Trophoblast cell (in vitro differentiated cells and primary cell): ENCODE measurements around the gene IL18R1.

Experiments
- DNase-seq, 2 donors: peaks; one replicate each; pipeline ENCODE4 v3.0.0-alpha.2; 2016
- H2AFZ ChIP-seq: 2 replicates; pipeline ENCODE4 v1.6.1; 2013; ENCODE audit warnings: low read length, moderate library complexity, mild to moderate bottlenecking; ENCODE audit not compliant: insufficient read depth, poor library complexity
- H2AK5ac ChIP-seq: 2 replicates; pipeline ENCODE4 v1.6.1; 2013; ENCODE audit warnings: mild to moderate bottlenecking, low read length
- H2BK120ac ChIP-seq: 2 replicates; pipeline ENCODE4 v1.6.1; 2013; ENCODE audit warnings: low read length, mild to moderate bottlenecking, moderate library complexity; ENCODE audit not compliant: insufficient read depth, poor library complexity
- H2BK12ac ChIP-seq: 2 replicates; pipeline ENCODE4 v1.6.1; 2013; ENCODE audit warnings: mild to moderate bottlenecking, low read length, moderate library complexity
- H2BK5ac ChIP-seq: 2 replicates; pipeline ENCODE4 v1.6.1; 2013; ENCODE audit warnings: low read length, low read depth, moderate library complexity, mild to moderate bottlenecking; ENCODE audit not compliant: poor library complexity
- H3K14ac ChIP-seq: 2 replicates; pipeline ENCODE4 v1.6.1; 2013; ENCODE audit warnings: mild to moderate bottlenecking, low read length
- H3K18ac ChIP-seq: 2 replicates; pipeline ENCODE4 v1.6.1; 2013; ENCODE audit warnings: mild to moderate bottlenecking, low read length
- H3K23ac ChIP-seq: 2 replicates; pipeline ENCODE4 v1.6.1; 2013; ENCODE audit warnings: low read length
- H3K27ac ChIP-seq: 2 replicates; pipeline ENCODE4 v1.5.1; 2013; ENCODE audit warnings: low read depth, mild to moderate bottlenecking, inconsistent platforms, low read length, moderate library complexity
- H3K27me3 ChIP-seq: 2 replicates; pipeline ENCODE4 v1.6.1; 2013; ENCODE audit warnings: inconsistent platforms, mild to moderate bottlenecking, low read length, moderate library complexity; ENCODE audit not compliant: insufficient read depth
- H3K36me3 ChIP-seq, 2 experiments: 1 replicate in 1 of 2; 2 replicates in 1 of 2; pipeline ENCODE4 v1.6.1; 2013; ENCODE audit warnings: low read length in 2 of 2, mild to moderate bottlenecking in 2 of 2, moderate library complexity in 1 of 2; ENCODE audit not compliant: insufficient read depth in 2 of 2, control insufficient read depth in 1 of 2
- H3K4ac ChIP-seq: 2 replicates; pipeline ENCODE4 v1.6.1; 2013; ENCODE audit warnings: low read depth, mild to moderate bottlenecking, low read length, moderate library complexity
- H3K4me1 ChIP-seq, 2 experiments: 1 replicate in 1 of 2; 2 replicates in 1 of 2; pipeline ENCODE4 v1.6.1; 2013; ENCODE audit warnings: low read length in 2 of 2, mild to moderate bottlenecking in 2 of 2, moderate library complexity in 1 of 2; ENCODE audit not compliant: insufficient read depth in 2 of 2, control insufficient read depth in 1 of 2
- H3K4me2 ChIP-seq: 2 replicates; pipeline ENCODE4 v1.6.1; 2013; ENCODE audit warnings: inconsistent platforms, mild to moderate bottlenecking, low read length, moderate library complexity
- H3K4me3 ChIP-seq: 2 replicates; pipeline ENCODE4 v1.5.1; 2013; ENCODE audit warnings: mild to moderate bottlenecking, low read depth, low read length, inconsistent platforms
- H3K79me1 ChIP-seq: one replicate; pipeline ENCODE4 v1.6.1; 2013; ENCODE audit warnings: low read length
- H3K79me2 ChIP-seq: 2 replicates; pipeline ENCODE4 v1.6.1; 2013; ENCODE audit warnings: low read length, mild to moderate bottlenecking; ENCODE audit not compliant: control insufficient read depth, insufficient read depth, poor library complexity
- H3K9ac ChIP-seq: 2 replicates; pipeline ENCODE4 v1.6.1; 2013; ENCODE audit warnings: mild to moderate bottlenecking, low read length
- H3K9me3 ChIP-seq: 2 replicates; pipeline ENCODE4 v1.6.1; 2013; ENCODE audit warnings: low read depth, mild to moderate bottlenecking, control low read depth, inconsistent platforms, low read length; ENCODE audit not compliant: insufficient read depth
- H4K12ac ChIP-seq: 2 replicates; pipeline ENCODE4 v1.6.1; 2013; ENCODE audit warnings: low read depth, mild to moderate bottlenecking, low read length, moderate library complexity
- H4K8ac ChIP-seq: 2 replicates; pipeline ENCODE4 v1.6.1; 2013; ENCODE audit warnings: low read depth, mild to moderate bottlenecking, low read length, moderate library complexity
- H4K91ac ChIP-seq: one replicate; pipeline ENCODE4 v1.6.1; 2013; ENCODE audit warnings: low read depth, mild to moderate bottlenecking, low read length, moderate library complexity
- WGBS: extraction: QIAGEN DNeasy Blood & Tissue Kit; methylation state at CpG from one replicate; pipeline ENCODE4 v1.1.7; 2013; ENCODE audit warnings: missing lambda C conversion rate; ENCODE audit not compliant: insufficient read length, insufficient coverage; ENCODE audit errors: extremely low coverage; 5-methylcytosine and 5-hydroxymethylcytosine counted together

Gene IL18R1

GRCh38 chr2:102337481-102338386 is 17.9 kb upstream of the IL18R1 start:
- no peak overlapping the region for H3K4me2 ChIP-seq

GRCh38 chr2:102340778-102341177 is 14.8 kb upstream of the IL18R1 start:
- Histone ChIP-seq H2BK12ac (no peak overlapping the region), H4K91ac (no peak overlapping the region), H3K18ac (no peak overlapping the region), H3K79me1 (no peaks in the 10 kb centered on the region), H3K4ac (no peak overlapping the region), H3K4me1 (no peaks in the 10 kb centered on the region), H3K9me3 (no peaks in the 10 kb centered on the region), H3K36me3 (no peaks in the 10 kb centered on the region), H4K8ac (no peak overlapping the region), H3K23ac (no peak overlapping the region), H2AFZ (no peak overlapping the region), H2BK120ac (no peak overlapping the region), H3K79me2 (no peaks in the 10 kb centered on the region), H3K27me3 (no peaks in the 10 kb centered on the region), H3K9ac (no peak overlapping the region), H3K14ac (no peak overlapping the region), H3K4me2 (no peak overlapping the region), H2BK5ac (no peak overlapping the region), H4K12ac (no peak overlapping the region), H3K27ac (no peak overlapping the region), H2AK5ac (no peak overlapping the region), H3K4me3 (no peak overlapping the region)
- DNase-seq = no peak
- WGBS = no CpG with 5 or more reads among the region's 7 CpGs

More at GRCh38 chr2:102337481-102338386, 17.9 kb upstream of the IL18R1 start:
- Histone ChIP-seq H2BK12ac (no peak overlapping the region), H3K9me3 (no peaks in the 10 kb centered on the region), H3K18ac (no peak overlapping the region), H4K91ac (no peak overlapping the region), H3K14ac (no peak overlapping the region), H4K8ac (no peak overlapping the region), H4K12ac (no peak overlapping the region), H3K36me3 (no peaks in the 10 kb centered on the region), H3K4me1 (no peaks in the 10 kb centered on the region), H3K4ac (no peak overlapping the region), H3K27ac (no peak overlapping the region), H2BK5ac (no peak overlapping the region), H3K23ac (no peak overlapping the region), H3K9ac (no peak overlapping the region), H3K27me3 (no peaks in the 10 kb centered on the region), H3K79me2 (no peaks in the 10 kb centered on the region), H3K4me3 (no peak overlapping the region), H2AFZ (no peak overlapping the region), H2BK120ac (no peak overlapping the region), H3K79me1 (no peaks in the 10 kb centered on the region), H2AK5ac (no peak overlapping the region)
- no peak for DNase-seq
- no CpG with 5 or more reads among the region's 3 CpGs for WGBS

- no peak overlapping the region for H4K12ac ChIP-seq
- H2BK120ac ChIP-seq = no peak overlapping the region
- H3K14ac ChIP-seq = no peak overlapping the region
- no peaks in the 10 kb centered on the region for H3K36me3 ChIP-seq
- H3K9me3 ChIP-seq = peaks cover 1% of the 10 kb centered on the region
- H2AK5ac ChIP-seq = no peak overlapping the region
- no CpG with 5 or more reads among the region's 3 CpGs for WGBS
- no peaks in the 10 kb centered on the region for H3K79me1 ChIP-seq
- no peaks in the 10 kb centered on the region for H3K79me2 ChIP-seq
- H3K18ac ChIP-seq = no peak overlapping the region
- H3K9ac ChIP-seq = no peak overlapping the region
- DNase-seq = peak in 1 of 2 donors; percentile 26
- no peak overlapping the region for H2BK12ac ChIP-seq
- no peak overlapping the region for H4K8ac ChIP-seq
- H3K4ac ChIP-seq = no peak overlapping the region
- no peak overlapping the region for H4K91ac ChIP-seq
- H3K27ac ChIP-seq = no peak overlapping the region
- H3K4me1 ChIP-seq = no peaks in the 10 kb centered on the region
- H3K23ac ChIP-seq = no peak overlapping the region
- H3K4me2 ChIP-seq = no peak overlapping the region
- no peak overlapping the region for H2BK5ac ChIP-seq
- no peak overlapping the region for H3K4me3 ChIP-seq
- no peaks in the 10 kb centered on the region for H3K27me3 ChIP-seq
- H2AFZ ChIP-seq = no peak overlapping the region
These were observed 12.7 kb upstream of the IL18R1 start for GRCh38 chr2:102342888-102343287.

GRCh38 chr2:102344397-102344796 is 11.2 kb upstream of the IL18R1 start:
- Histone ChIP-seq H3K4me1 (no peaks in the 10 kb centered on the region), H4K12ac (no peak overlapping the region), H4K8ac (no peak overlapping the region), H3K14ac (no peak overlapping the region), H3K79me2 (no peaks in the 10 kb centered on the region), H3K18ac (no peak overlapping the region), H3K9me3 (peaks cover 1% of the 10 kb centered on the region), H2AK5ac (no peak overlapping the region), H2BK120ac (no peak overlapping the region), H4K91ac (no peak overlapping the region), H3K4me2 (no peak overlapping the region), H3K27me3 (no peaks in the 10 kb centered on the region), H2BK5ac (no peak overlapping the region), H2AFZ (no peak overlapping the region), H3K23ac (no peak overlapping the region), H3K4me3 (no peak overlapping the region), H3K4ac (no peak overlapping the region), H3K9ac (no peak overlapping the region), H2BK12ac (no peak overlapping the region), H3K36me3 (no peaks in the 10 kb centered on the region), H3K27ac (no peak overlapping the region), H3K79me1 (no peaks in the 10 kb centered on the region)
- no peak for DNase-seq
- WGBS = no CpG with 5 or more reads among the region's 3 CpGs
